ENCODE data around the gene ALLC. TPM values are rescaled to one million over a fixed set of nuclear protein-coding genes. Genes with fewer than 3 reads are reported as not detected.

Gene ALLC
- total and polyA plus RNA-seq, 2 donors (not counting 1 experiment from before 2014, with no cell fraction given): not detected

DNA sequence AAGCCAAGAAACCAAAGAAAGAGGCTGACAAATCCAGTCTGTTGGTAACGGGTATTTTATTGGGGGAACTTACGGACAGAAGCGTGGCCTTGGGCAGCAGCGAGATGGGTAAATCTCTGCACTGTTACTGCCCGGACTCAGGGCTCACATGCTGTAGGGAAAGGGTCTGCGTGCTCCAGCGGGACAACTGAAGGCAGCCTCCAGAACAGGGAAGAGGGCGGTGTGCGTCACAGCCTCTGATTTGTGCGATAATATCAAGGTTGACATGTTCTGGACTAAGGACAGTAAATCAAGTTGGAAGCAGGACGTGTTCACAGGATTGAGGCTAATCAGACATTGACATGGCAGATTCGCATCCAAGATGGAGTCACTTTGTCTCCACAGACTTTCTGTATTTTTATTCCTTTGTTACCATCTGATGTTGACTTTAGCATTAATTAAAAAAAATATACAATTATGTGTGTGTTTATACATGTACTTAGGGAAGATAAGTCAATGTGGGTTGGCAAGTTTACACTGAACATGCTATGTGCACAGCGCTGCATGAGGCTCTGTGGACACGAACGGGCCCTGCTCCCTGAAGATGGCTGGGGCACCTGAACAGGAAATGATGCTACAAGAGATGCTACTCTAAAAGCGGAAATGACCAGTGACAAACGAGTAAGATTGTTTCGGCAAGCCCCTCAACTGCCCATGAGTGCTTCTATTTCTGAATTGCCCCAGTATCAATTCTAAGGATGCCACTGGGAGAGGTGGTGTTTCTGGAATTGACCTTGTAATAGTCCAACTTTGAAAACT lies 22.7 kb downstream of the ALLC start:
- no peak overlapping the region for H3K4me3 ChIP-seq (ENCODE audit: control extremely low read depth in 1 of 5, extremely low read depth in 1 of 5, insufficient read depth in 1 of 5, low read depth in 2 of 5, low read length in 4 of 5)

DNA sequence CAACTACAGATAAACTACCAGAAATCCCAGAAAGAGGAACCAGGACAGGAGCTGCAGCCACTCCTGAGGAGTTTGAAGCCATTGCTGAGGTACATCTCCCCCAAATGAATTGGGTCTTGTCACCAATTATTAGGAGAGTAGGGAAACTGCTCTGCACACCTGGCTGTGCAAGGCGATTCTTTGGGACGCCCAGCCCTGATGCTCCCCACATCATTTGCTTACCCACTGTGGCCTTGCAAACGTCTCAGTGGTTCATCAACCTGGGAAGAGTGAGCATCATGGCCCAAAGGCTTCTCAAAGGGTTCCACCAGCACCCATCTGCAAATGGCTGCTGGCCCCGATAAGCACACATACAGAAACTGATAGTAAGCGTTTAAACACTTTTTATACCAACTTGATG lies 23.6 kb downstream of the ALLC start:
- Histone ChIP-seq H3K4me3 (ENCODE audit: control extremely low read depth in 1 of 5, extremely low read depth in 1 of 5, insufficient read depth in 1 of 5, low read depth in 2 of 5, low read length in 4 of 5) (no peak overlapping the region), H4K20me1 (ENCODE audit: control insufficient read depth, insufficient read depth, low read length, poor library complexity, severe bottlenecking) (no peaks in the 10 kb centered on the region), H3K27me3 (replicated peaks in 1 of 4; ENCODE audit: control extremely low read depth in 1 of 4, control insufficient read depth in 3 of 4, insufficient read depth in 4 of 4, low read length in 3 of 4) (no peaks in the 10 kb centered on the region), H3K79me2 (ENCODE audit: control insufficient read depth, insufficient read depth, low read length) (no peaks in the 10 kb centered on the region), H3K4me2 (replicated peaks; ENCODE audit: low read depth, low read length, poor library complexity, severe bottlenecking) (no peak overlapping the region), H3K9me3 (ENCODE audit: control extremely low read depth in 1 of 3, control insufficient read depth in 2 of 3, insufficient read depth in 1 of 3, low read length in 2 of 3) (no peaks in the 10 kb centered on the region), H2AFZ (ENCODE audit: insufficient read depth, low read depth, low read length, poor library complexity, severe bottlenecking) (no peak overlapping the region), H3K9ac (ENCODE audit: low read length) (no peak overlapping the region), H3K27ac (ENCODE audit: low read length in 2 of 2) (no peak overlapping the region), H3K4me1 (ENCODE audit: control insufficient read depth in 2 of 2, insufficient read depth in 2 of 2, low read length in 2 of 2) (no peaks in the 10 kb centered on the region), H3K36me3 (replicated peaks in 1 of 2; ENCODE audit: control extremely low read depth in 1 of 2, control insufficient read depth in 1 of 2, extremely low read depth in 1 of 2, insufficient read depth in 2 of 2, low read length in 1 of 2) (no peaks in the 10 kb centered on the region)
- no peak overlapping the region for H3K4me3 Mint-ChIP-seq
- CTCF ChIA-PET: no interaction called here
- no peaks in the 10 kb centered on the region for H3K9me3 Mint-ChIP-seq (ENCODE audit: insufficient read depth)
- no peak for TF ChIP-seq EZH2 (IDR thresholded peaks at IDR 0.05; ENCODE audit: borderline replicate concordance, insufficient read depth, low read depth, low read length, poor library complexity, severe bottlenecking)
- TF ChIP-seq, protein P1, sequence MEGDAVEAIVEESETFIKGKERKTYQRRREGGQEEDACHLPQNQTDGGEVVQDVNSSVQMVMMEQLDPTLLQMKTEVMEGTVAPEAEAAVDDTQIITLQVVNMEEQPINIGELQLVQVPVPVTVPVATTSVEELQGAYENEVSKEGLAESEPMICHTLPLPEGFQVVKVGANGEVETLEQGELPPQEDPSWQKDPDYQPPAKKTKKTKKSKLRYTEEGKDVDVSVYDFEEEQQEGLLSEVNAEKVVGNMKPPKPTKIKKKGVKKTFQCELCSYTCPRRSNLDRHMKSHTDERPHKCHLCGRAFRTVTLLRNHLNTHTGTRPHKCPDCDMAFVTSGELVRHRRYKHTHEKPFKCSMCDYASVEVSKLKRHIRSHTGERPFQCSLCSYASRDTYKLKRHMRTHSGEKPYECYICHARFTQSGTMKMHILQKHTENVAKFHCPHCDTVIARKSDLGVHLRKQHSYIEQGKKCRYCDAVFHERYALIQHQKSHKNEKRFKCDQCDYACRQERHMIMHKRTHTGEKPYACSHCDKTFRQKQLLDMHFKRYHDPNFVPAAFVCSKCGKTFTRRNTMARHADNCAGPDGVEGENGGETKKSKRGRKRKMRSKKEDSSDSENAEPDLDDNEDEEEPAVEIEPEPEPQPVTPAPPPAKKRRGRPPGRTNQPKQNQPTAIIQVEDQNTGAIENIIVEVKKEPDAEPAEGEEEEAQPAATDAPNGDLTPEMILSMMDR (IDR thresholded peaks at IDR 0.05): no peak
- 55% methylated on average over 3 of the region's 5 CpGs for WGBS (ENCODE audit: insufficient coverage)
- no peak for ATAC-seq (ENCODE audit: low read depth)
- intact Hi-C loops (cut with micrococcal nuclease): no loop called here
- no peak for DNase-seq
- H3K4me1 Mint-ChIP-seq: no peaks in the 10 kb centered on the region
- peaks cover 6% of the 10 kb centered on the region for H3K27me3 Mint-ChIP-seq
- no peak overlapping the region for H3K27ac Mint-ChIP-seq
- POLR2A ChIA-PET: no interaction called here

More for the DNA sequence above, 22.7 kb downstream of the ALLC start:
- Histone ChIP-seq H3K27ac (ENCODE audit: low read length in 2 of 2) (no peak overlapping the region), H3K79me2 (ENCODE audit: control insufficient read depth, insufficient read depth, low read length) (no peaks in the 10 kb centered on the region), H4K20me1 (ENCODE audit: control insufficient read depth, insufficient read depth, low read length, poor library complexity, severe bottlenecking) (no peaks in the 10 kb centered on the region), H3K9ac (ENCODE audit: low read length) (no peak overlapping the region), H3K4me2 (replicated peaks; ENCODE audit: low read depth, low read length, poor library complexity, severe bottlenecking) (no peak overlapping the region), H3K9me3 (ENCODE audit: control extremely low read depth in 1 of 3, control insufficient read depth in 2 of 3, insufficient read depth in 1 of 3, low read length in 2 of 3) (no peaks in the 10 kb centered on the region), H3K27me3 (replicated peaks in 1 of 4; ENCODE audit: control extremely low read depth in 1 of 4, control insufficient read depth in 3 of 4, insufficient read depth in 4 of 4, low read length in 3 of 4) (no peaks in the 10 kb centered on the region), H2AFZ (ENCODE audit: insufficient read depth, low read depth, low read length, poor library complexity, severe bottlenecking) (no peak overlapping the region), H3K36me3 (replicated peaks in 1 of 2; ENCODE audit: control extremely low read depth in 1 of 2, control insufficient read depth in 1 of 2, extremely low read depth in 1 of 2, insufficient read depth in 2 of 2, low read length in 1 of 2) (no peaks in the 10 kb centered on the region), H3K4me1 (ENCODE audit: control insufficient read depth in 2 of 2, insufficient read depth in 2 of 2, low read length in 2 of 2) (no peaks in the 10 kb centered on the region)
- 93% methylated on average over 15 of the region's 18 CpGs for WGBS (ENCODE audit: insufficient coverage)
- H3K9me3 Mint-ChIP-seq (ENCODE audit: insufficient read depth): no peaks in the 10 kb centered on the region
- DNase-seq: no peak
- intact Hi-C loops (cut with micrococcal nuclease): no loop called here
- H3K4me1 Mint-ChIP-seq: no peaks in the 10 kb centered on the region
- no peak overlapping the region for H3K4me3 Mint-ChIP-seq
- no peak for ATAC-seq (ENCODE audit: low read depth)
- H3K27me3 Mint-ChIP-seq: peaks cover 3% of the 10 kb centered on the region
- POLR2A ChIA-PET: no interaction called here
- TF ChIP-seq, protein P1 (IDR thresholded peaks at IDR 0.05): no peak
- TF ChIP-seq EZH2 (IDR thresholded peaks at IDR 0.05; ENCODE audit: borderline replicate concordance, insufficient read depth, low read depth, low read length, poor library complexity, severe bottlenecking): no peak
- H3K27ac Mint-ChIP-seq: no peak overlapping the region
- CTCF ChIA-PET: no interaction called here
